NCI-H2171 (cell line): Measurements from ENCODE around the gene MLLT6.
A peak's percentile ranks its signal among the peaks of the same experiment; 100 is the strongest.

Source experiments
- DNase-seq: peaks from one replicate; lab custom pipeline; 2025; lab: John Stamatoyannopoulos, UW

MLLT6 gene

DNA sequence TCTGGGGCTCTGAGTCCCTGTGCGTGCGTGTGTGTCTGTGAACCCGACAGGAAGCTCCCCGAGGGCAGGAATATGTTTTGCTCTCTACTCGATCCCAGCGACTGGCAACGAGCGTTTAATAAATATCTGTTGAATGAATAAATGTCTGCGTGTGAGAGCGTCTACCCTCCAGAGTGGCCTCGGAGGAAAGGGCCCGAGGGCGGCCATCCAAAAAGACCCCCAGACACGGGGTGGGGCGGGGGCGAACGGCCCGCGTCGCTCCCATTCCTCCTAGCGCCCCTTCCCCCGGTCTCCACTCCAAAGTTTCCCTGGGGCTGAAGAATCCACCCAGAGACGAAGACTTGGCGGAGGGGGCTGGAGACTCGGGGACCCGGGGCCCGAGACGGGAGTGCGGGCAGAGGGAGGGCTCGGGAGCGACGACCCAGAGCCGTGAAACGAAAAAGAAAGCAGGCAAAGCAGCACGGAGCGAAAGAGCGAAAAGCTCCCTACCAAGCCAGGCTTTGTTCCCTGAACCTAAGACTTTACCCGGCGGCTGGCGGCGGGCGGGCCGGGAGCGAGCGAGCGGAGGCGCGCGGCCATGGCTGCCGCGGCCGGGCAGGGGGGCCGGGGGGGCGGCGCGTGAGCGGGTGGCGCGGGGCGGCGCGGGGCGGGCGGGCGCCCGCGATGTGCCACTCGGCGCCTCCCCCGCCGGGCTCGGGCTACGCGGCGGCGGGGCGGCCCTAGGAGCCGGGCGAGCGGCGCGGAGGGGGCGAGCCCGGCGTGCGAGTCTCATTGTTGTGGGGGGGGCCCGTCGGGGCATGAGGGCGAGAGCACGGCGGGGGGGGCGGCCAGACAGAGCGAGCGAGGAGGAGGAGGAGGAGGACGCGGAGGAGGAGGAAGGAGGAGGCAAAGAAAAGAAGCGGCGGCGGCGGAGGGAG is at the start of gene MLLT6:
Gene MLLT6, plus strand, starts transcription at position 668 of the 917 bp plus-strand sequence. CDS start 360 bp downstream, outside the sequence.
- peak; percentile 74 for DNase-seq

DNA sequence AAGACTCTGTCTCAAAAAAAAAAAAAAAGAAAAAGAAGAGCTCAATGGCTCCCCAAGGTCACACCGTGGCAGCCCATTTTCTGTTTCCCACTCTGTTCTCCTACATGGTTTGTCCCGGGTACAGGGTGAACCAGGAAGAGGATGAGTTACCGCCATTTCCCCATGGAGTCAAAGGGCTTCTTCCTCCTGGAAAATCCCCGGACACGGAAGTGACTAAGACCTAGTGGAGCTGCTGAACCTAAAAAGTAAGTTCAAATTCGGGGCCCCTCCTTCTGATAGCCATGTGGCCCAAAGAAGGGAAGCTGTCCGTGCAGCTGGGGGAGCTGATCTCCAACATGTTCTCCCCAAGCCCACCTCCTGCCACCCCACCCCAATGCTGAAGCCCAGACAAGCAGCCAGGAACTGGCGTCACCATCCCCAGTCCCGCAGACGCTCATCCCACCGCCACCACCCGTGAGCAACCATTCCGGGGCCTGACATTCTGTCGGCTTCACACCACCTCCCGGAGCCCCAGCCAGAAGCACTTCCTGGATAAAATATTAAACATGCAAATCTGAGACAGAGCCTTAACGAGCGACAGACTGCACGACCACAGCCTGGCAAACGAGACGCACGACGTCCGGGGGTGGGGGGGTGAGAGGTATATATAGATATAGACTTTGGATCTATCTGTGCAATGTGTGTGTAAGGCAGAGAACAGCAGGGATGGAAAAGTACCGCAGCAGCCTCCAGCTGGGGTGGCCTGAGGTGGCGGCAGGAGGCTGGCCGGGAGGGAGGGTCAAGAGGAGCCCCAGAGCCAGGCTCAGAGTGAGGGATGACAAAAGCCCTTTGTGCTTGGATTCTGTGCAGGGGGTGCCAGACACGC is 47.9 kb upstream of the MLLT6 start:
- DNase-seq, result no peak

DNA sequence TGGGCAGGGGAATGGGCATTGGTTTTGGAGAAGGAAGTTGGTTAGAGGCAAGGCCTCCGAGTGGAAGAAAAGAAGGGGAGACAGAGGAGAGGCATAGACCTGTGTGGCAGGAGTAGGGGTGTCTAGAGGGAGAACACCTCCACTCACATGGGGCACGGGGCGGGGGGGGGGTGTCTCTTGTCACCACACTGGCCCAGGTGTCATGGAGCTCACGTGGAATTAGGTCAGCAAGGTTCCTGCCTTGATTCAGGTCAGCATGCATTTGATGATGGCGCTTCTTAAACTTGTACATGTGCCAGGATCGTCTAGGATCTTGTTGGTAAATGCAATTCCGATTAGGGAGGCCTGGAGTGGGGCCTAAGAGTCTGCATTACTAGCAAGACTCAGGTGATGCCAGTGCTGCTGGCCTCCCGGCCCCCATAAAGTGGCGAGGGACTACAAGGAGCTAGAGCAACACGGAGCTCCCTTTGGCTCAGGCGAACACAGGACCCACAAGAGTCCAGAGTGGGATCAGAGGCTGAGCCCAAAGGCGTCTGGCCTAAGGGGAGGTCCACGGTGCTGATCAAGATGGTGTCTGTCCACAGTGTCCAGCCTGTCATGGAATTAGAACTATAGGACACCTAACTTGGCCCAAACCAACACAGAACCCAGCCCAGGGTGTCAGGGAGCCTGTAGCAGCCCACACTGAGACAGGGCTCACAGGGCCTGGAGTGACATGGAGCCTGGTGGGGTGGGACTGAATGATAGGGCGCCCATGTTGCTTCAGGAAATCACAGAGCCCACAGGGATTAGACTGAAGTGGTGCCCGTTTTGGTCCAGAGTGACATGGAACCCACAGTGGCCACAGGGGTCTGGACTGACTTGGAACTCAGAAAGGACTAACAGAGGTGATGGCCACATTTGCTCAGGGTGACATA is 47.0 kb upstream of the MLLT6 start:
- DNase-seq, result no peak

DNA sequence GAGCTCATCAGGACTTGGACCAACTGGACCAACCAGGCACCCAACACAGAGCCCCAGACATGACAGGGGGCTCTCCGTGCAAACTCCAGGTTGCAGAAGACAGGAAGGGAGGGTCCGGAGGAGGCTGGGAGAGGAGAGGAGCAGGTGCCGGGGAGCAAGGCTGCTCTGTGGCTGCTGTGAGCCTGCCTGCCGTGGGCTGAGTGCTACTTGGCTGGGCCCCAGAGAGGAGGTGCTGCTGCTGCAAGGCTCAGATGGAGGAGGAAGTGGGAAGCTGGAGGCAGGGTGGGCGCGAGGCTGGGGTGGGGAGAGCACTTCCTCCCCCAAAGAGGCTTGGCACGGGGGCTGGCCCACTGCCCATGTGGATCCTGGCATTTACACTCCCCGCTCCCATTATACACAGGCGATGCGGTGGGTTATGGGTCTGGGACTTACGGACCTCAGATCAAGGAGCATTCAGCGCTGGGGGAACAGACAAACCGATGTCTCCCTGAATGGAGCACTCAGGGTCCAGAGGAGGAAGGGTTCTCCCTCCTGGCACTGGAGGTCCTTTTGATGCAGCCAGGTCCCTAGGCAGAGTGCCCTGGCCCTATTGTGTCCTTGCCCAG is 46.2 kb upstream of the MLLT6 start:
- no peak for DNase-seq

DNA sequence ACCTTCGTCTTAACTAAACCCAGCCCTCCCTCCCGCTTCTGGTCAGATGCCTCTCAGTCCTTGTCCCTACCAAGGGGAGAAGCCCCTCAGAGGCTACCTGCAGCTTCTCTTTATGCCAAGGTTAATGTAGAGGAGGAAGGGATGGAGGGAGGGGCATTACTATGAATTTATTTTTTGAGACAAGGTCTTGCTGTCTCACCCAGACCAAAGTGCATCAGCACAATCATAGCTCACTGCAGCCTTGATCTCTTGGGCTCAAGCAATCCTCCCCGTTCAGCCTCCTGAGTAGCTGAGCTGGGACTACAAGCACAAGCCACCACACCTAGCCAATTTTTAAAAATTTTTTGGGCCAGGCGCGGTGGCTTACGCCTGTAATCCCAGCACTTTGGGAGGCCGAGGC is 45.7 kb upstream of the MLLT6 start:
- no peak for DNase-seq

DNA sequence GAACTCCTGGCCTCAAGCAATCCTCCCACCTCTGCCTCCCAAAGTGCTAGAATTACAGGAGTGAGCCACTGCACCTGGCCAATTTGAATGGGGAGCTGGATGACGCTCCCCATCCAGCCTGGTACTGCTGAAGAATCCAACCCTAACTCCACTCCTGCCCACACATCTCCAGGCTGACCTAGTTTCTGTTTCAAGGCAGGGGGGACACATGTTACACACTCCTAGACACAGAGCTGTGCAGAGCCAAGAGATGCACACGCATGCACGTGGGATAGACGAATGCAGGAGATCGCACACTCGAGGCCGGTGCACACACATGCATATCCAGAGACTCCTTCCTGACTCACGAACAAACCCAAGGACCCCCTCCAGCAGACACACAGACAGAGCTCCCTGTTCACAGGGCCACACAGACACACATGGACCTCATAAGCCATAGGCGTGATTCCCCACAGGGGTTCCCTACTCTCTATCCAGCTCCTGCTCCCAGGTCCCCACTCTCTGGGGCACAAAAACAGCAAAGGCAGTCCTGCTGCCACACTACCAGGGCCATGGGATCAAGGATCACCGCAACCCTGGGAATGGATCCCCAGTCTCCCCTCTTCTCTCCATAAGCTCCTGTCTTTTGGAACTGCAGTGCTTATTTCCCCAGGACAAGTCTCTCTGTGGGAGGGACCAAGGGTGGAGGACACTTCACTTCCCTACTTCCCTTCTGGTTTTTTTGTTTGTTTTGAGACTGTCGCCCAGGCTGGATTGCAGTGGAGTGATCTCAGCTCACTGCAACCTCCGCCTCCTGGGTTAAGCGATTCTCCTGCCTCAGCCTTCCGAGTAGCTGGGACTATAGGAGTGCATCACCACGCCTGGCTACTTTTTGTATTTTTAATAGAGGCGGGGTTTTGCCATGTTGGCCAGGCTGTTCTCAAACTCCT is 44.7 kb upstream of the MLLT6 start:
- DNase-seq, result no peak

DNA sequence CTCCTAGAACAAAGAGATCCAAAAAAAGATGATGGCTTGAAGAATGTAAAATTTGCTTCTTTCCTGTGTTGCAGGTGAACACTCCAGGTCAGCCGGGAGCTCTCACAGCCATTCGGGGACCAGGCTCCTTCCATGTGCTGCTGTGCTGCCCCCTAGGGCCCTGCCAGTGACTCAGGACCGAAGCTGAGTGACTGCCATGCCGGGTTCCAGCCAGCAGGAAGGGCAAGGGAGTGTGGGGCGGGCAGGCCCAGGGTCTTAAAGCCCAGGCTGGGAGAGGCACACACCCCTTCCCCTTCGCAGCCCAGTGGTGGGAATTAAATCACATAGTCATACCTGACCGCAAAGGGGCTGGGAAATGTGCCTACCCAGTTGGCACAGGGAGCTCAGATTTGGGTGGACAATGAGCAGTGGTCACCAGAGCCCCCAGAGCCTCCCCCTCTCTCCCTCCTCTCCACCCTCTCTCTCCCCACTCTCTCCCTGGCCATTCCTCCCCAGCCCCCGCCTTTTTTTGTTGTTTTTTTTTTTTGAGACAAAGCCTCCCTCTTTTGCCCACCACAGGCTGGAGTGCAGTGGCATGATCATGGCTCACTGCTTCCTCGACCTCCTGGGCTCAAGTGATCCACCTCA is 41.8 kb upstream of the MLLT6 start:
- DNase-seq, result peak; percentile 84

DNA sequence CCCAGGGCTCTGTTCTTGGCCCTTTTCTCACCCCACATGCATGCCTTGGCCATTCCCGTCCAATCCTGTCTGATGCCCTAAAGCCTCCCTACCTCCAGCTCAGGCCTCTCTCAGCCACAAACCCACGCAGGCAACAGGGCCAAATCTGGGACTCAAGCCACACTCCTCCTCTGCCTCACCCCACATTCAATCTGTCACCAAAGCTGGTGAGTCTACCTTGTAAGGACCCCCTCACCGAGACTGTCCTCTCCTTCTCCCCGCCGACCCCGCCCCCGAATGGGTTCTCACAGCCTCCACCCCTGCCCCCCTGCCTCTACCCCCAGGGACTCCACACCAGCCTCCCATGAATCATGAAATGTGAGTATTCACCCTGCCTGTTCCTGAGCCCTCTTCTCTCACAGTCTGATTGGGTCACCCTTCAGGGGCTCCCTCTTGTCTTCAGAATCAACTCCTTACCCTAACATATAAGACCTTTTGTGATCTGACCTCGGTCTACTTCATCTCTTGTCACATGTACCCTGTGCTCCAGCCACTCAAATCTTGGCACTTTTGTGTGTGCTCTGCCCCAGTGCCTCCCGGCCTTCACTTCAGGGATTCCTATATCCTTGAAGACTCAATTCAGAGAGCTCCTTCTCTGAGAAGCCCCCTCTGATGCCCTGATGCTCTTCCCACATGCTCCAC is 41.0 kb upstream of the MLLT6 start:
- no peak for DNase-seq

DNA sequence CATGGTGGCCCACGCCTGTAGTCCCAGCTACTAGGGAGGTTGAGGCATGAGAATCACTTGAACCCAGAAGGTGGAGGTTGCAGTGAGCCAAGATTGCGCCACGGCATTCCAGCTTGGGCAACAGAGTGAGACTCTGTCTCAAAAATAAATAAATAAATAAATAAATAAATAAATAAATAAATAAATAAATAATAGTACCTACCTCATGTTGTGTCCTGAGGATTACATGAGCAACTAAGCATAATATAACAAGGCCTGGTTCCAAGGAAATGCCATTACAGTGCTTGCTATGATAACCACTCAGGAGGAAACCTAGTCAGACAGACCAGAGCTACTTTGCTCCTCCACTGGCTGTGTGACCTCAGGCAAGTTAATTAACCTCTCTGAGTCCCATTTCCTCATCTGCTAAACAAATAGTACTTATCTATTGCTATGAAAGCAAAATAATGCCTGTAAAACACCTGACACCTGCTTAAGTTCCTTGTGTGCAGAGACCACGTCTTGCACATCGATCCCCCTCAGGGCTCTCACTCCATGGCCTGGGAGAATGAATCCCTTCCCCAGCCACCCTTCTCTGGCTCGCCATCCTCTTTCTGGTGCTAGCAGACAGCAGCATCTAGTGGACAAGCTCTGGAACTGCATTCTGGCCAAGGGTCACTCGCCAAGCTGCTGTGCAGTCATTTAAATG is 37.8 kb upstream of the MLLT6 start:
- DNase-seq, result peak; percentile 56

DNA sequence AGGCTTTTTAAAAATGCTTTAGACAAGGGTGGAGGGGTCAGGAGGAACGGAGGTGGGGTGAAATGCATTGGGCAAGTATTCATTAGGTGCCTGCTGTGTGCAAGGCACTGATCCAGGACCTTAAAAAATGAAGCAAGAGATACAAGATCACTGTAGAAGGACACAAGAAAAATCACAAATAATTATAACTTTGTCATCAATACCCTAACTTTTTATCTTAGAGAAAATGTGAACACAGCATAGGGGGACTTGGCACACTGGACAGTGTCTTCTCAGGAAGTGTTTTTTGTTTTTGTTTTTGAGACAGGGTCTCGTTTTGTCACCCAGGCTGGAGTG is 37.3 kb upstream of the MLLT6 start:
- no peak for DNase-seq

DNA sequence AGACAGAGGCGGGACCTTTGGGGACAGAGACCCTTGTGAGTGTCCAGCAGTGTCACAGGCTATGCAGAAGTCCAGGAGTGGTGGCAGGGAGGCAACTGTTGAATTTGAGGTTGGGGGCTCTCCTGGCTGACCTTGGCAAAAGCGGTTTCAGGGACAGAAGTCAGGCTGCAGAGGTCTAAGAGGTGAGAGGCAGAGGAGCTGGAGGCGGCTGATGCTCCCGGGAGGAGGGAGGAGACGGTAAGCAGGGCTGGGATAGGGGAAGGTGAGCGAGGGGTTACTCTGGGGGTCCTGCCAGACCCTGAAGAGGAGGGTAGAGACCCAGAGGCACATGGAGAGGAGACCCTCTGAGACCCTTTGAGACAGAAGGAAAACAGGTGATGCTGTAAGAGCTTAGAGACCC is 35.6 kb upstream of the MLLT6 start:
- no peak for DNase-seq

DNA sequence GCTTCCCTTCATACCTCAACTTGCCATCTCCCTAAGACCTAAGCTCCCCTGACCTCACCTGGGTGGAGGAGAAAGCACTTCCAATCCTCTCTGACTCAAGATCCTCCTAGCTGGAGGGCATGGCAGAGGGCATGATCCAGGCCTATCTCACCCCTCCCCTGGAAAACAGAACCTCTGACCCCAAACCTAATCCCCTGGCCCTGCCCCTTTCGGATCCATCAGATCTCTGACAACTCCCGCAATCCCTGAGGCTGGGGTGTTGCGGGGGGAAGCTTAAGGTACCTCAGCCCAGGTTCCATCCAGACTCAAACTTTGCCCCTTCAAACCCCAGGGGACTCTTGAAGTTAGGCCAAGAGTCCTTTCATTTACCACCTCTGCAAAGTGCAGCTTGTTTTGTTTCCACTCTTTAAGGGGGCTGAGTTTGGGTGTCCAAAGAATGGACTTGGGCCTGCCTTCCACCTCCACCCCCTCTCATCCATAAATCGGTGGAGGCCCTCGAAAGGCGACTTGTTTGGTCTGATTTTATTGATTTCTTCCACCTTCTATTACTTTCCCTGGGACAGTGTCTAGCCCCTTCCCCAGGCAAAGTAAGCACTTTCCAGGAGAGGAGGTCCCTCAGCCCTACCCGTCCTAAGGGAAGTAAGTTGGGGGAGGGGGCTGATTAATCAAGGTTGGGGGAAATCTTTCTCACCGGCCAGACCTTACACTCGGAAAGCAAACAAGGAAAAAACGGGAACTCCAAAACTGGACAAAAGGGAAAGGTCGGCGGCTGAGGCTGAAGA is 32.9 kb upstream of the MLLT6 start:
- no peak for DNase-seq

DNA sequence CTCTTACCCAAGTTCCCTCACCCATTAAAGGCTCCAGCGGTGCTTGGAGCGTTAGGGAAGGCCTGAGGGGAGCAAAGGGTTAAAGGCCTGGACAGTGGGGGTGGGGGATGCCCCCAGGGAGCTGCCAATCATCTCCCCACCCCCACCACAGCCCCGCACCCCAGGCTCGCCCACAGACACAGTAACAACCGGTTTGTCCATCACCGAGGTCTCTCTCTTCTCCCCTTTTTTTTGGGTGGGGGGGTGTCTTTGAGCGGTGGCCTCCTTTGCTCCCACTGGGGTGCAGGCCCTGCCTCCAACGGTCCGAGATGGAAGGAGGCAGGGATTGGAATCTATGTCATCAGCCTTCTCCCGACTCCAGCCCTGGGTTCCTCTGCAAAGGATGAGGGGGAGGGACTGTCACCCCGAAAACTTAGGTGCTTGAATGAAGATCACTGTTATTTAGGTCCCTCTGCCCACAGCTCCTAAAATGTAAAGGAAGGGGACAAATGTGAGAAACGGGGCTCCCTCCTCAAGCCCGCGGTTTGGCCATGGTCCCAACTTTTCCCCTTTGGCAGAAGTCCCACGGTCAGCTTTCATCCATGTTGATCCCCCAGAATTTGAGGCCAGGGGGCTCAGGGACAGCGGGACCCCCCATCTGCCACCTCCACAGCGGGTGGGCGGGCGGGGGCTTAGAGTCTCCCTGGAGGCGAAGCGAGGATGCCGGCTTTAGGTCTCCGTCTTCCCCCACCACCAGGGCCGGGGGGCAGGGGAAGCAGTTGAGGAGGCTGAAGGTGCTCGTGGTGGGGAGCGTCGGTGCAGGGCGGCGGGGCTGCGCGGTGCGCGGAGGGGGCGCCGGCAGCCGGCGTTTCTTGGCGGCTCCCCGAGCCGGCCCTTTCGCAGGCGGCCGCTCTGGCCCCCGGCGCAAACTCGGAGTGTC is 32.0 kb upstream of the MLLT6 start:
- no peak for DNase-seq

DNA sequence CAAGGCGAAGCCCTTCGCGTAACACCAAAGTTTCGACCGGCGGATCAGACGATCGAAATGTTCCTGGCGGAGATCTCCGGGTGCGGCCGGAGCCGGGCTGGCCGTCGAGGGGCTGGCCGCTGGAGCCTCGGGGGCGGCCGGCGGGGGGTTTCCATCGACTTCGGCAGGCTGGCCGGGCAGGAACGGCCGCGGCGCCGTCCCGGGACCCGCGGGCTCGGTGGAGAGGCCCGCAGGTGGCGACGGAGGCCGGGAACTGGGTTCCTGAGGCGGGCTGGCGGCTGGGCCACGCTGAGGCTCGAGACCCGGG is 31.4 kb upstream of the MLLT6 start:
- no peak for DNase-seq

DNA sequence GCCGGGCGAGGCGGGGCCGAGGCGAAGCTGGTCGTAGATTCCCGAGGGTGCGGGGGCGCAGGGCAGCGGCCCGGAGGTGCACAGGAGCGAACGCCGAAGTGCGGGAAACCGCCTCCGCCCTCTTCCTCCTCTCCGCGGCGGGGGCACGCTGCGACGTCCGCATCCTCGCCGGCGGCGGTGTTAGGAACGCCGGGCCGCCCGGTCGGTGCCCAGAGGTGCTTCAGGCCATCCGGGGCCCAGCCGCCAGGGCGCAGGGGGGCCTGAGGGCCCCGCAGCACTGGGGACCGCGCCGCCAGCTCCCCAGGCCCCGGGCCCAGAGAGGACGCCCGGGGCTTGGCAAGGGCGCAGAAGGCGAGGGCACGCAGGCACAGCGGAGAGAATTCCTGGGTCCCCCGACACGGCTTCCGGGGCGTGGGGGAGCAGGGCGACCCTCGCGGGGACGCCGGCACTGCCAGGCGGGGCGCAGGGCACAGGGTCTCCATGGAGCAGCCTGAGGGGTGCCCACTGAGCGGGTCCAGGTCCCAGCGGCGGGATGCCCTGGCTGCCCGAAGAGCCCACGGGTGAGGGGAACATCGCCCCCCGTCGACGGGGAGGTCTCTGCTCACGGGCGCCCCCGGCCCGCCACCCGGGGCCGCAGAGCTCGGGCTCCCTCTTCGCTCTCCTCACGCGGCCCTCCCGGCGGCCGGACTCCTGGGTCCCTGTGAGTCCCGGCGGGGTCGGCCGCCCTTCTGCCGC is 30.9 kb upstream of the MLLT6 start:
- DNase-seq, result no peak
